GM19455 (cell line): Measurements from ENCODE around the gene BOC.

ENCODE experiments used
- ATAC-seq: cut with Tn5 transposase; IDR thresholded peaks from one replicate; pipeline ENCODE4 v1.9.1; 2021; ENCODE audit not compliant: unreplicated experiment

Gene BOC

DNA sequence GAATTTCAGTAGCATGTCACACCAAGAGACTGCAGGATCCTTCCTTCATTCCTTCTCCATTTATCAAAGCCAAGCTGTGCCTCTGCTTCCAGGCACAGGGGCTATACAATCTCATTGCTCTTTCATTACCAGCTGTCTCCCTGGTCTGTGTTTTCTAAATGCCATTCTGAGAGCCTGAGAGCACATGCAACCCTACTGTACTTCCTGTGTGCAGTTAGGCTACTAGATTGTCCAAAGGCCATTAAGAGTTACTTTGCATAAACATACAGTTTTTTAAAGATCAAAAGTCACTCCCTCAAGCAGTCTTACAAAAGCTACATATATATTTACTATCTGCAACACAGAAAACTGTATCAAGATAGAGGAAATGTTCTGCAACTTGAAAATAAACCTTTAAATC is 119.8 kb downstream of the BOC start:
- ATAC-seq = no peak
